DOHH2 (cell line): Measurements from ENCODE around the gene PON3.

Experiments
- CTCF ChIP-seq: fragments of 200-600 bp; sonication (generic); IDR thresholded peaks from one replicate; pipeline ENCODE4 v1.5.1; 2014; ENCODE audit warnings: antibody characterized with exemption, mild to moderate bottlenecking, low read depth, low read length; ENCODE audit not compliant: poor library complexity, severe bottlenecking
- EZH2phosphoT487 ChIP-seq: fragments of 200-600 bp; sonication (generic); IDR thresholded peaks from 2 replicates; pipeline ENCODE4 v1.6.1; 2017; ENCODE audit warnings: borderline replicate concordance, mild to moderate bottlenecking, antibody characterized with exemption, low read length, moderate library complexity, mixed read lengths

GRCh38 chr7:95421000-95421846, 25.0 kb upstream of the PON3 start:
- TF ChIP-seq CTCF (no peak), EZH2phosphoT487 (no peak)
